Glutamatergic neuron (in vitro differentiated cells): ENCODE measurements around the gene RGS16. TPM values are rescaled to one million over a fixed set of nuclear protein-coding genes. Genes with fewer than 3 reads are reported as not detected.

Source experiments
- DNase-seq: peaks from one replicate; pipeline ENCODE4 v3.0.0; 2022
- H3K27ac Mint-ChIP-seq: one replicate; pipeline ENCODE4 v1.8.0; 2020; ENCODE audit warnings: mild to moderate bottlenecking, mixed read lengths, inconsistent platforms; ENCODE audit not compliant: unreplicated experiment
- H3K27me3 Mint-ChIP-seq: one replicate; pipeline ENCODE4 v1.8.0; 2020; ENCODE audit warnings: mild to moderate bottlenecking, moderate library complexity, mixed read lengths, inconsistent platforms; ENCODE audit not compliant: unreplicated experiment
- H3K36me3 Mint-ChIP-seq: one replicate; pipeline ENCODE4 v1.8.0; 2020; ENCODE audit warnings: mild to moderate bottlenecking, mixed read lengths, inconsistent platforms; ENCODE audit not compliant: unreplicated experiment
- H3K4me1 Mint-ChIP-seq: one replicate; pipeline ENCODE4 v1.8.0; 2020; ENCODE audit warnings: mild to moderate bottlenecking, low read depth, mixed read lengths, inconsistent platforms; ENCODE audit not compliant: unreplicated experiment
- H3K4me3 Mint-ChIP-seq: one replicate; pipeline ENCODE4 v1.8.0; 2020; ENCODE audit warnings: mild to moderate bottlenecking, mixed read lengths, inconsistent platforms; ENCODE audit not compliant: unreplicated experiment
- H3K9me3 Mint-ChIP-seq: one replicate; pipeline ENCODE4 v1.8.0; 2020; ENCODE audit warnings: mild to moderate bottlenecking, moderate library complexity, mixed read lengths, inconsistent platforms; ENCODE audit not compliant: unreplicated experiment
- CTCF ChIP-seq: fragments of 200-600 bp; sonication (generic); IDR thresholded peaks from one replicate; pipeline ENCODE4 v1.5.0; 2021; ENCODE audit not compliant: partially characterized antibody, unreplicated experiment
- total RNA-seq: library from RNA; stranded (reverse); fragmentation: NEBNext Ultra II Directional; extraction: Animal tissue kit (Norgen Biotek cat#: 25700); gene quantifications from one replicate; pipeline ENCODE4 v1.2.1, GENCODE V29; 2021; ENCODE audit not compliant: unreplicated experiment

Gene RGS16
- total RNA-seq, 1 donor from 2014 or later: 37.2 TPM

- no peak for TF ChIP-seq CTCF
- Mint-ChIP-seq H3K27me3 (peaks cover 16% of the 10 kb centered on the region), H3K9me3 (peaks cover 15% of the 10 kb centered on the region), H3K27ac (no peak overlapping the region), H3K4me3 (no peak overlapping the region), H3K36me3 (no peaks in the 10 kb centered on the region), H3K4me1 (peaks cover 34% of the 10 kb centered on the region)
- no peak for DNase-seq
These were observed 27.0 kb upstream of the RGS16 start for GRCh38 chr1:182631053-182631677.

- H3K27me3 Mint-ChIP-seq: peaks cover 16% of the 10 kb centered on the region
- H3K4me3 Mint-ChIP-seq: no peak overlapping the region
- H3K27ac Mint-ChIP-seq: no peak overlapping the region
- no peak for DNase-seq
- TF ChIP-seq CTCF: no peak
- peaks cover 29% of the 10 kb centered on the region for H3K4me1 Mint-ChIP-seq
- peaks cover 15% of the 10 kb centered on the region for H3K9me3 Mint-ChIP-seq
- H3K36me3 Mint-ChIP-seq: no peaks in the 10 kb centered on the region
These were observed 26.4 kb upstream of the RGS16 start for GRCh38 chr1:182630586-182630985.

- DNase-seq: no peak
- Mint-ChIP-seq H3K4me1 (peaks cover 21% of the 10 kb centered on the region), H3K9me3 (peaks cover 8% of the 10 kb centered on the region), H3K27ac (no peak overlapping the region), H3K36me3 (no peaks in the 10 kb centered on the region), H3K4me3 (no peak overlapping the region), H3K27me3 (peaks cover 10% of the 10 kb centered on the region)
- no peak for TF ChIP-seq CTCF
These were observed 25.4 kb upstream of the RGS16 start for GRCh38 chr1:182629499-182630096.

- H3K4me1 Mint-ChIP-seq: peaks cover 17% of the 10 kb centered on the region
These were observed 24.9 kb upstream of the RGS16 start for GRCh38 chr1:182629080-182629479.

More at GRCh38 chr1:182629080-182629479, 24.9 kb upstream of the RGS16 start:
- Mint-ChIP-seq H3K27ac (no peak overlapping the region), H3K36me3 (no peaks in the 10 kb centered on the region), H3K27me3 (peaks cover 8% of the 10 kb centered on the region), H3K4me3 (no peak overlapping the region), H3K9me3 (peaks cover 6% of the 10 kb centered on the region)
- no peak for TF ChIP-seq CTCF
- no peak for DNase-seq
